A673 (cell line): Measurements from ENCODE around the gene ABCG1.

Experiments
- CTCF ChIP-seq: fragments of 300-800, 200-600 bp; sonication (generic); conservative IDR thresholded peaks from 2 replicates; pipeline ENCODE4 v1.5.1; 2017; ENCODE audit warnings: low read depth, mild to moderate bottlenecking, antibody characterized with exemption, low read length, moderate library complexity, mixed read lengths
- EZH2 ChIP-seq: fragments of 200-600 bp; sonication (generic); IDR thresholded peaks from 2 replicates; pipeline ENCODE4 v1.6.1; 2017; ENCODE audit warnings: borderline replicate concordance, low read depth, mild to moderate bottlenecking, mixed read lengths, antibody characterized with exemption, low read length; ENCODE audit not compliant: poor library complexity, severe bottlenecking

- TF ChIP-seq CTCF (no peak), EZH2 (no peak)
These were observed 63.1 kb downstream of the ABCG1 start for GRCh38 chr21:42282021-42282420.
